ENCODE results near the gene AKAP12.

AKAP12 gene

GRCh38 chr6:151260205-151260604 is 20.4 kb downstream of the AKAP12 start:
- Histone ChIP-seq H3K9ac (ENCODE audit: low read length) (no peak overlapping the region), H3K36me3 (ENCODE audit: control insufficient read depth, insufficient read depth, low read length, severe bottlenecking) (no peaks in the 10 kb centered on the region), H3K27me3 (replicated peaks; ENCODE audit: control insufficient read depth, insufficient read depth, low read length) (no peaks in the 10 kb centered on the region), H3K4me3 (ENCODE audit: low read length) (no peak overlapping the region), H3K4me1 (ENCODE audit: control insufficient read depth, insufficient read depth, low read length) (peaks cover 36% of the 10 kb centered on the region), H3K9me3 (ENCODE audit: control insufficient read depth, low read length) (no peaks in the 10 kb centered on the region)
- DNase-seq (ENCODE audit: low read depth), result no peak

GRCh38 chr6:151263035-151263434 is 23.3 kb downstream of the AKAP12 start:
- no peak overlapping the region for H3K9ac ChIP-seq (ENCODE audit: low read length)
- H3K4me3 ChIP-seq (ENCODE audit: low read length), result no peak overlapping the region
- DNase-seq (ENCODE audit: low read depth), result no peak
- H3K27me3 ChIP-seq (replicated peaks; ENCODE audit: control insufficient read depth, insufficient read depth, low read length), result no peaks in the 10 kb centered on the region
- H3K9me3 ChIP-seq (ENCODE audit: control insufficient read depth, low read length), result no peaks in the 10 kb centered on the region
- no peaks in the 10 kb centered on the region for H3K36me3 ChIP-seq (ENCODE audit: control insufficient read depth, insufficient read depth, low read length, severe bottlenecking)
- peaks cover 24% of the 10 kb centered on the region for H3K4me1 ChIP-seq (ENCODE audit: control insufficient read depth, insufficient read depth, low read length)

GRCh38 chr6:151263967-151264366 is 24.2 kb downstream of the AKAP12 start:
- H3K4me1 ChIP-seq (ENCODE audit: control insufficient read depth, insufficient read depth, low read length), result peaks cover 19% of the 10 kb centered on the region
- H3K36me3 ChIP-seq (ENCODE audit: control insufficient read depth, insufficient read depth, low read length, severe bottlenecking), result no peaks in the 10 kb centered on the region
- no peak for DNase-seq (ENCODE audit: low read depth)
- H3K27me3 ChIP-seq (replicated peaks; ENCODE audit: control insufficient read depth, insufficient read depth, low read length), result no peaks in the 10 kb centered on the region
- H3K9ac ChIP-seq (ENCODE audit: low read length), result no peak overlapping the region
- no peak overlapping the region for H3K4me3 ChIP-seq (ENCODE audit: low read length)
- H3K9me3 ChIP-seq (ENCODE audit: control insufficient read depth, low read length), result no peaks in the 10 kb centered on the region

DNA sequence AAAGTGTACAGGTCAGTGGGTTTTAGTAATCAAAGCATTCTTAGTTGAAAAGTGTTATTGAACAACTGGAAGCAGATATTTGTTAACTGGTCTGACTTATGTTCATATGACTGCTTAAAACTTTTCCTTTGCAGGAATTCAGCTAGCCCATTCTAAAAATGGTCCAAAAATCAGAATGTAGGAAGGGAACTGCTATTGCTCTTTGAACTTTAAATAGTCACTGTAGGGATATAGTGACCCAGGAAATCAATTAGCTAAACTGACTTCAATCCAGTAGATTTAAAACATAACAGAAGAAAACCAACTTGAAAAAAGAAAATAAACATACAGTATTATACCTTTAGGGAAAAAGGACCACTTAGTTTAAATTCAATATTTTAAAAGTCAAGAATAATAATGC is 25.5 kb downstream of the AKAP12 start:
- H3K4me3 ChIP-seq (ENCODE audit: low read length), result no peak overlapping the region
- no peak for DNase-seq (ENCODE audit: low read depth)
- no peaks in the 10 kb centered on the region for H3K27me3 ChIP-seq (replicated peaks; ENCODE audit: control insufficient read depth, insufficient read depth, low read length)
- no peaks in the 10 kb centered on the region for H3K36me3 ChIP-seq (ENCODE audit: control insufficient read depth, insufficient read depth, low read length, severe bottlenecking)
- H3K9me3 ChIP-seq (ENCODE audit: control insufficient read depth, low read length), result no peaks in the 10 kb centered on the region
- H3K9ac ChIP-seq (ENCODE audit: low read length), result no peak overlapping the region
- H3K4me1 ChIP-seq (ENCODE audit: control insufficient read depth, insufficient read depth, low read length), result peaks cover 25% of the 10 kb centered on the region

GRCh38 chr6:151269321-151269995 is 29.7 kb downstream of the AKAP12 start:
- Histone ChIP-seq H3K9me3 (ENCODE audit: control insufficient read depth, low read length) (no peaks in the 10 kb centered on the region), H3K4me3 (ENCODE audit: low read length) (peak overlapping the region; percentile 20), H3K36me3 (ENCODE audit: control insufficient read depth, insufficient read depth, low read length, severe bottlenecking) (no peaks in the 10 kb centered on the region), H3K27me3 (replicated peaks; ENCODE audit: control insufficient read depth, insufficient read depth, low read length) (no peaks in the 10 kb centered on the region), H3K9ac (ENCODE audit: low read length) (peak overlapping the region; percentile 14), H3K4me1 (ENCODE audit: control insufficient read depth, insufficient read depth, low read length) (peaks cover 9% of the 10 kb centered on the region)
- peak; percentile 93 for DNase-seq (ENCODE audit: low read depth)

DNA sequence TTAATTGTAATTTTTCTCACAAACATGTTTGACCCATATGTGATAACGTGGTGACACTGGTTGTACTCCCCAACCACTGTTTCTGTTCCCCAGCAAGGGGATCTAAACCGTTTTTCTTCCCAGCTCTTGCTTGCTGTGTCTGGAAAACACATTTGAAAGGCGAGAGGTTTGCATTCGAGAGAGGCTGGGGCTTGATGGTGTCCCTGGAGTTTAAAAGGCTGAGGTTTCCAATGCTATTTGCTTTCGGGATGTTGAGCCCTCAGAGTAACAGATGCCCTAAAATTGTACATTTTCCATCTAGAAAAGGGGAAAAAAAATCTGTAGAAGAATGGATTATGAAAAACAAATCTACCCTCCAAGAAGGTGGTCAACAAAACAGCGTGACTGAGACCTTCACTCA is 35.4 kb downstream of the AKAP12 start:
- H3K27me3 ChIP-seq (replicated peaks; ENCODE audit: control insufficient read depth, insufficient read depth, low read length), result no peaks in the 10 kb centered on the region
- H3K4me1 ChIP-seq (ENCODE audit: control insufficient read depth, insufficient read depth, low read length), result peaks cover 16% of the 10 kb centered on the region
- no peak for DNase-seq (ENCODE audit: low read depth)
- H3K4me3 ChIP-seq (ENCODE audit: low read length), result no peak overlapping the region
- no peak overlapping the region for H3K9ac ChIP-seq (ENCODE audit: low read length)
- no peaks in the 10 kb centered on the region for H3K9me3 ChIP-seq (ENCODE audit: control insufficient read depth, low read length)
- no peaks in the 10 kb centered on the region for H3K36me3 ChIP-seq (ENCODE audit: control insufficient read depth, insufficient read depth, low read length, severe bottlenecking)

DNA sequence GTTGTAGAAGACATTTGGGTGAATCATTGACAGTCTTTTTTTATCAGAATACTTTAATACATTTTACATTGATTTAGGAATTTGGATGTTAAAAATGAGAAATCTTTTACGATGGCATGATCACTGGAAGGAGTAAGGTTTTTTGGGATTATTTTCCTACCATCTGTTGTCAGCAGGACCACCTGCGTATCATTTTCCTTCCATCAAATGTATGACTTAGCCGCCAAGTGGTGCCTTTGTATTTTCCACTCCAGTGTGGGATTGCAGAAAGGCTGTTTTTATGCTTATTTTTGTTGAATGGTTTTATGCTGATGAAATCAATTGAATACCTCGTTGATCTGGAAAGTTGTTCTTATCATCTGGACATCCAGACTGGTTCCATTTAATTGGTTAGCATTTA is 35.8 kb downstream of the AKAP12 start:
- no peak for DNase-seq (ENCODE audit: low read depth)
- no peaks in the 10 kb centered on the region for H3K27me3 ChIP-seq (replicated peaks; ENCODE audit: control insufficient read depth, insufficient read depth, low read length)
- no peaks in the 10 kb centered on the region for H3K9me3 ChIP-seq (ENCODE audit: control insufficient read depth, low read length)
- no peak overlapping the region for H3K9ac ChIP-seq (ENCODE audit: low read length)
- peaks cover 16% of the 10 kb centered on the region for H3K4me1 ChIP-seq (ENCODE audit: control insufficient read depth, insufficient read depth, low read length)
- H3K36me3 ChIP-seq (ENCODE audit: control insufficient read depth, insufficient read depth, low read length, severe bottlenecking), result no peaks in the 10 kb centered on the region
- peak overlapping the region; percentile 30 for H3K4me3 ChIP-seq (ENCODE audit: low read length)

- Histone ChIP-seq H3K9ac (ENCODE audit: low read length) (peak overlapping the region; percentile 45), H3K4me1 (ENCODE audit: control insufficient read depth, insufficient read depth, low read length) (peaks cover 22% of the 10 kb centered on the region), H3K27me3 (replicated peaks; ENCODE audit: control insufficient read depth, insufficient read depth, low read length) (no peaks in the 10 kb centered on the region), H3K9me3 (ENCODE audit: control insufficient read depth, low read length) (no peaks in the 10 kb centered on the region), H3K4me3 (ENCODE audit: low read length) (peak overlapping the region; percentile 48), H3K36me3 (ENCODE audit: control insufficient read depth, insufficient read depth, low read length, severe bottlenecking) (no peaks in the 10 kb centered on the region)
- DNase-seq (ENCODE audit: low read depth), result peak; percentile 90
Observed at GRCh38 chr6:151276112-151276740, 36.5 kb downstream of the AKAP12 start.

- Histone ChIP-seq H3K27me3 (replicated peaks; ENCODE audit: control insufficient read depth, insufficient read depth, low read length) (no peaks in the 10 kb centered on the region), H3K36me3 (ENCODE audit: control insufficient read depth, insufficient read depth, low read length, severe bottlenecking) (no peaks in the 10 kb centered on the region), H3K4me3 (ENCODE audit: low read length) (no peak overlapping the region), H3K9me3 (ENCODE audit: control insufficient read depth, low read length) (no peaks in the 10 kb centered on the region), H3K4me1 (ENCODE audit: control insufficient read depth, insufficient read depth, low read length) (peaks cover 26% of the 10 kb centered on the region), H3K9ac (ENCODE audit: low read length) (no peak overlapping the region)
- DNase-seq (ENCODE audit: low read depth), result no peak
Observed at GRCh38 chr6:151279891-151280290, 40.1 kb downstream of the AKAP12 start.

- H3K4me1 ChIP-seq (ENCODE audit: control insufficient read depth, insufficient read depth, low read length), result peaks cover 31% of the 10 kb centered on the region
- H3K4me3 ChIP-seq (ENCODE audit: low read length), result no peak overlapping the region
- H3K27me3 ChIP-seq (replicated peaks; ENCODE audit: control insufficient read depth, insufficient read depth, low read length), result no peaks in the 10 kb centered on the region
- DNase-seq (ENCODE audit: low read depth), result peak; percentile 16
- no peaks in the 10 kb centered on the region for H3K36me3 ChIP-seq (ENCODE audit: control insufficient read depth, insufficient read depth, low read length, severe bottlenecking)
- no peaks in the 10 kb centered on the region for H3K9me3 ChIP-seq (ENCODE audit: control insufficient read depth, low read length)
- H3K9ac ChIP-seq (ENCODE audit: low read length), result no peak overlapping the region
Observed at GRCh38 chr6:151280859-151281258, 41.1 kb downstream of the AKAP12 start.

- Histone ChIP-seq H3K9ac (ENCODE audit: low read length) (no peak overlapping the region), H3K9me3 (ENCODE audit: control insufficient read depth, low read length) (no peaks in the 10 kb centered on the region), H3K4me1 (ENCODE audit: control insufficient read depth, insufficient read depth, low read length) (peaks cover 28% of the 10 kb centered on the region), H3K27me3 (replicated peaks; ENCODE audit: control insufficient read depth, insufficient read depth, low read length) (no peaks in the 10 kb centered on the region), H3K4me3 (ENCODE audit: low read length) (no peak overlapping the region), H3K36me3 (ENCODE audit: control insufficient read depth, insufficient read depth, low read length, severe bottlenecking) (no peaks in the 10 kb centered on the region)
- no peak for DNase-seq (ENCODE audit: low read depth)
Observed at GRCh38 chr6:151284012-151284411, 44.2 kb downstream of the AKAP12 start.

Data from adipocyte (in vitro differentiated cells).